A549 treated with CORT108297 at 1 μM for 4 hours (cell line): ENCODE data around the gene TCEA2. TPM values are rescaled to one million over a fixed set of nuclear protein-coding genes. Genes with fewer than 3 reads are reported as not detected.

Experiments used
- total RNA-seq: library from RNA; stranded (reverse); fragments of 200-300 nt; extraction: Qiagen RNA extraction; gene quantifications from 5 replicates; pipeline ENCODE4 v1.2.3, GENCODE V29; 2022

Gene TCEA2
- 30.5 to 48.7 TPM (median 46.9 TPM) in 5 replicates for total RNA-seq

DNA sequence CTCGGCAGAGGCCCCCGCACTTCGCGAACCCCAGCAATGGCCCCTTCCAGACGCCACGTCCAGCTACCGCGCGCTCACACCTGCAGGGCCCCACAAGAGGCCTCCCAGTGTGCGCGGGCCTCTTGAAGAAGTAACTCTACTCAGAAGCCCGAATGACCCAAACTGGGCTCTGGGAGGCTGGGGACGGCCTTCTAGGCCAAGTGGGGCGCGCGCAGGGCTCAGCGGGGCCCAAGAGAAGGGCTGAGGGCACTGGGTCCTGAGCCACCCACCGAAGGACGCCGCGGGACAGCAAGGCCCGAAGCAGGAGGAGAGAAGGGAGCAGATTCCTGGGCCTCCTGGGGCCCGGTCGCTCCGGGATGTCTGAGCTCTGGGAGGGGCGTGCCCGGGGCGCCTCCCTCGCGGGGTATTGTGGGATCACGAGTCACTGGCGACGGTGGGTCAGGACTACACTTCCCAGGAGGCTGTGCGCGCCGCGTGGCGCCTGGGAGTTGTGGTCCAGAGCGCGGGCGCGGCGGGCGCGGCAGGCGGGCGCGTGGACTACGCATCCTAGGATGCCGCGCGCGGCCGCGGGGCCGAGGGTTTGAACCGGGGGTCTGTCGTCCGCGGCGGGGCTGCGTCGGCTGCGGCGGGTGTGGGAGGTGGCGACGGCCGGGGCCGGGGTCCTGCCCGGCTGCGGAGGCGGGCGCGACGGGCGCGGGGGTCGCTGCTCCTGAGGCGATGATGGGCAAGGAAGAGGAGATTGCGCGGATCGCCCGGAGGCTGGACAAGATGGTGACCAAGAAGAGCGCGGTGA is at the start of gene TCEA2:
Gene TCEA2 (plus strand): TSS at position 603 of the 793 bp plus-strand sequence. CDS start 115 bp downstream, at position 718.

DNA sequence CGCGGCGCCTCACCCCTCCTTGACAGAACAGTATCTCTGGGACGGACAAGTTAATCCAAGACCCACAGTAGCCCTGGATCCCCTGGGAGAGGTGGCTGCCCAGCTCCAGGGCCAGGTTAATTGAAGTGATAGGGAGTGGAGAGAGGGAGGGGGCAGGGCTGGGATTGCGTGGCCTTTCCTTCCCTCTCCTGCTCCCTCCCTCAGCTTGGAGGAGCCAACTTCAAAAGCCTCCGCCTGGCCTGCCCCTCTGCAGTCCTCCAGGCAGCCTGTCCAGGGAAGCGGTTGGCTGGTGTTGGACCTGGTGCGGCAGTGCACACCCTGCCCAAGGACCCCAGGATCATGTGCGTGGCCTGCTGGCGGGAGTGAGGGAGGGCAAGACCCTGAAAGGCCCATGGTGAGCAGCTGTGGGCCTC is 27.1 kb upstream of the TCEA2 start, which contains the start of gene C20orf204:
Gene C20orf204 (plus strand): TSS at position 250 of the 413 bp plus-strand sequence. CDS start 142 bp downstream, at position 392.

DNA sequence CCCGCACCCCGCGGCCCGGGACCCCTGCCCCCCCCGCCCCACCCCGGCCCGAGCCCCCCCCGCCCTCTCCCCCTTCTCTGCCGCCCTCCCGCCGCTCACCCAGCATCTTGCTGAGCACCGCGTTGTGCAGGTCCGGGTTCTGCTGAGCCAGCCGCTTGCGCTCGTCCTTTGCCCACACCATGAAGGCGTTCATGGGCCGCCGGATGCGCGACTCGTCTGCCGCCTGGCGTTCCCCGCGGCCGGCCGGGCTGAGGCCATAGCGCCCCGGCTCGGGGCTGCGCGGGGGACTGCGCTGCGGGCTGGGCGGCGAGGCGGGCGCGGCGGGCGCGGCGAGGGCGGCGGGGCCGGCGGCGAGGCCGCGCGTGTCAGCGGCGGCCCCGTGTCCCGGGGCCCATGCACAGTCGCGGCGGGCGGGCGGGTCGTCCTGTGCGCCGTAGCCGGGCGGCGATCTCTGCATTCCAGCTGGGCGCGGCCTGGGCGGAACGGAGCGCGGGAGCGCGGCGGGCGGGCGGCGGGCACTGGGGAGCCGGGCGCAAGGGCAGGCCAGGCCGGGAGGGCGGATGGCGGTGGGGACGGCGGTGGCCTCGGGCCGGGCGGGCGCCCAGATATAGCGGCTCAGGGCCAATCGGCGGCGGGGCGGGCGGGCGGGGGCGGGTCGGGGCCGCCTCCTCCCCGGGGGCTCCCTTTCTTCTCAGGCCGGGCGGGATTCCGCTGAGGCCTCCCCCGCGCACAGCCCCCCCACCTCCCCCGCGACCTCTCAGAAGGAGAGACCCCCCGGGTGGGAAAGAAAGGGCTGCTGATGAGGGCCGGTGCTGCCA is 13.7 kb upstream of the TCEA2 start, which contains the start of gene SOX18:
Gene SOX18 (minus strand): TSS at position 580 of the 818 bp plus-strand sequence. CDS start 123 bp downstream, at position 457.

DNA sequence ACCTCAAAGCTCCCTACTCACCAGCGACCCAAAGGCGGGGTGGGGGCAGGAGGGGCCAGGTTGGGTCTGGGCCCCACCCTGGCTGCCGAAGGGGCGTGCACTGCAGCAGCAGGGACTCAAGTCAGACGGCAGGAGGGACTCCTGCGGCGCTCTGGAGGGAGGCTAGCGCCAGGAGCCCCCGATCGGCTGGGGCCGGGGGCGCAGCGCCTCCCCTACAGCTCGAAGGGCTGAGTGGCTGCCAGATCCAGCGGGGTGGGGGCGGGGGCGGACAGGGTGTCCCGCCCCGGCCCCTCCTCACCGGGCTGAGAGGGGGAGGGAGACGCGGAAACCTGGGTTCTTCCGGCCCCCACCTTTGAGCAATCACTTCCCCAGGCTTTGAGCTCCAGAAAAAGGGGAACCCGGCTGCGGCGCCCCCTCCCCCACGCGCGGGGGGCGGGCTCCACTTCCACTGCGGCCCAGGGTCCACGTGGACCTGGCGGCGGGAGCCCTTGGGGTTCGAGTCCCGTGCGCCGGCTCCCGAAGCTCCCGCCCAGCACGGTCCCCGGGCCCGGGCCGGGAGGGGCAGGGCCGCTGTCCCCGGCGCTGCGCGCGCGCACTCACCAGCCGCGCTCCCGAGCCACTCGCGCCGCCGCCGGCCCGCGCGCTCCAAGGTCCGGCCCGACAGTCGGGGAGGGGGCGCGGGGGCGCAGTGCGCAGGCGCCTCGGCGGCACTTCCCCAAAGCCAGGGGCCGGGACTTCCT is 16.4 kb downstream of the TCEA2 start, which contains the start of gene RGS19:
Gene RGS19 (minus strand): TSS at position 246 of the 740 bp plus-strand sequence. CDS start 2,632 bp downstream, outside the sequence.

DNA sequence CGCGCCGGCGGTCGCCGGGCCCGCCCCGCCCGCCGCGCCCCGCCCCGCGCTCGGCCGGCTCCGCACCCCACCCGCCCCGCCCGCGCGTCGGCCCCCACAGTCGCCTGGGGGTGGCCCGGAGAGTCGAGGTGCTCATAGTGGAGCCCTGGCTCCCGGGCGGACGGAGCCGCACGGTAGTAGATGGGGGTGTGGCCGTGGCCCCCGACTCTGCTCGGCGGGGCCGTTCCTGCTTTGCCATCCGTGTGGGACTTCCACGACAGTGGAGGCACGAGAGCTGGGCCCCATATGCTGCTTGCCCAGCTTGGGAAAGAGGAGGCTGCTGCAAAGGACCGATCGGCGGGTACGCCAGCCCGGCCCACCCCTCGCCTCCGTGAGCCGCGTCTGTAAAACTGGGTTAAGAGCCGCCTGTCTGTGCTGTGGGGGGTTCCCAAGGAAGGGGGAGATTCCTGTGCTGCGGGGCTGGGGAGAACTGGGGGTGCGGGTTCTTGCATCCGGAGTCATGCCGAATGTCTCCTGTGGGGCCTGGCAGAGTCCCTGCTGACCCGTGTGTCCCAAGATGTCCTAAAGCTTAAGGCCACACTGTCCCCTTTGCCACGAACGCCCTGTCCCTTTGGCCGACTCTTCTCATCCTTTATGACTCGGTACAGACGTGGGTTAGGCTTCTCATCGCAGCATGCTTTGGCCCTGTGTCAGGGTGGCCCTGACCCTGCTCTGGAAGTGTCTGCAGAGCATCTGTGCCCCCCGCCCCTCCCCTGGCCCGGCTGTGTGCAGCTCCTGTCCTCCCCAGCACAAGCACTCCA is 17.2 kb downstream of the TCEA2 start, which contains the start of gene OPRL1:
Gene OPRL1 (plus strand): TSS at position 70 of the 800 bp plus-strand sequence. CDS start 12,639 bp downstream, outside the sequence.

DNA sequence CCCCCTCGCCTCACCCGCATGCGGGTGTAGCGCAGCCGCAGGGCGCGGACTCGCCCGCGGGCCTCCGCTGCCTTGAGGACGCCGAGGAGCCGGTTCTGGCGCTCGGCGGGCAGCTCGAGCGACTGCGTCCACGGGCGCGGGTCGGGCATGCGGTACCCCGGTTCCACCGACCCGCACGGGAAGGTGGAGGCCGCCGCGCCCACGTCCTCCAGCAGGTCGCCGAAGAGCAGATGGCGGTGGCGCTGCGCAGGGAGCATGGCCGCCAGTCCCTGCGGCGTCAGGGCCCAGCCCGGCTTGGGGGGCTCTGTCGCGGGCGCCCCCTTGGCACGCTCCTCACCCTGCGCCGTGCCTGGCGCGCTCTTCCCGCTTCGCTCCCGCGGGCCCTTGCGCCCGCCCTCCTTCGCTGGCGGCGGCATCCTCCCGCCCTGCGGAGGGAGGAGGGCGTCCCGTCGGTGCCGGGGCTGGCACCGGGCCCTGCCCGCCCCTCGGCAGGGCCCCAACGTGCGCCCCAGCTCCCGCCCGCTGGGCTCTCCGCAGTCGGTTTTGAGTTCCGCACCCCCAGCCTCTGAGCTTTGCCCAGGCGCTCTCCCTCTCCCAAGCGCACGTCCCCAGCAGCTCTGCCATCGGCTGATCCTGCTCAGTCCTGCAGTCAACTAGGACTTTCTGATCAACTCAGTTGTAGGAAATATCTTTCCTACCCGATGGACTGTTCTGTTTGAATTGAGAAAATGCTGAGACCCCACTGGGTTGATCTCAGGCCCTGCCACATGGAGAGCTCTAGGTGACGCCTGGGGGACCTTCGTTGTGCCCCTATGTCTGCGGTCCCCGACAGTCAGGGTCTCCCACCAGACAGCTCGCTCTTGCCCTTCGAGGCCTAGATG is 21.0 kb downstream of the TCEA2 start, which contains the start of gene LKAAEAR1:
Gene LKAAEAR1 (minus strand): TSS at position 595 of the 881 bp plus-strand sequence. CDS start 179 bp downstream, at position 416.

DNA sequence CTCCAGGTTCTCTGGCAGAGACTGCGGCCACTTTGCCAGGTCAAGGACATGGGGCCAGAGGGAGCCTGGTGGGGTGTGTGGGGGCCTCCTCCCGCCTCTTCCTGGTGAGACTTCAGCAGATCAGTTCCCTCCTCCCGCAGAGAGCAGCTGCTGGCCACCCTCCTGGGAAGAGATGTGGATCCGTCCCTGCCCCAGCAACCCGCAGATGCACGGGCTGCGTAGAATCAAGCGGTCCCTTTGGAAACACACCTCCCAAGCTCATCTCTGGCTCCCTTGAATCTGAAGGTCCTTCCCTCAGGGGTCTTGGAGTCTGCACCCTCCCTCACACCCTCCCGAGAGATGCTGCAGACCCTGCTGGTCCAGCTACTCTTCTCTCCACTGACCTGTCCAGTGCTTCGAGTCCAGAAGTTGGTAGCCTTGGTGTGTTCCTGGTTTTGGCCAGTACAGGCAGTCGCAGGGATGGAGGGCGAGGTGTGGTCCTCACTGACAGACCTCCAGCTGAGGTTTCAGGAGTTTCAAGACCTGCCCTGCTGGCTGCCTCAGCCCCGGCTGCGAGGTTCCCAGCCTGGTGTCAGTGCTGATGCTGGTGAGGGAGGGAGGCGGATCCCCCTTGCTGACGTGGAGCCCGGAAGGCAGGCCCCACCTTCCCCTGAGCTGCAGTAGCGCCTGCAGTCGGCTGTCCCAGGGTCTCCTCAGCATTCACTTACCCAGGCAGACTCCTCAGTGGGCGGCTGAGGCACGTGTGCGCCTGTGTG is 44.2 kb downstream of the TCEA2 start, which contains the start of gene NPBWR2:
Gene NPBWR2 (minus strand): TSS at position 585 of the 755 bp plus-strand sequence. CDS start 734 bp downstream, outside the sequence.

Other genes starting within 250 kb of the TCEA2 start
- gene ZBTB46, start 231.9 kb upstream of the TCEA2 start, total RNA-seq = 0.66 to 0.99 TPM (median 0.84 TPM) in 5 replicates
- not detected in 5 replicates for gene ABHD16B, start 201.7 kb upstream of the TCEA2 start, total RNA-seq
- 125 to 137 TPM (median 132 TPM) in 5 replicates for gene TPD52L2, start 197.9 kb upstream of the TCEA2 start, total RNA-seq
- gene DNAJC5, start 168.1 kb upstream of the TCEA2 start, total RNA-seq = 24.0 to 32.2 TPM (median 30.1 TPM) in 5 replicates
- 22.7 to 40.0 TPM (median 33.2 TPM) in 5 replicates for gene UCKL1, start 106.8 kb upstream of the TCEA2 start, total RNA-seq
- 8.5 to 13.9 TPM (median 13.1 TPM) in 5 replicates for gene ZNF512B, start 93.3 kb upstream of the TCEA2 start, total RNA-seq
- 0.05 TPM in 1 of 5 replicates, not detected in the others for gene SAMD10, start 83.6 kb upstream of the TCEA2 start, total RNA-seq
- gene PRPF6, start 82.1 kb upstream of the TCEA2 start, total RNA-seq = 53.1 to 56.9 TPM (median 54.6 TPM) in 5 replicates
- 0.20 to 0.62 TPM (median 0.50 TPM) in 5 replicates for gene C20orf204, start 27.0 kb upstream of the TCEA2 start, total RNA-seq
- 1.1 to 2.4 TPM (median 2.0 TPM) in 5 replicates for gene SOX18, start 13.6 kb upstream of the TCEA2 start, total RNA-seq
- 16.6 to 28.5 TPM (median 25.9 TPM) in 5 replicates for gene RGS19, start 16.3 kb downstream of the TCEA2 start, total RNA-seq
- gene OPRL1, start 16.9 kb downstream of the TCEA2 start, total RNA-seq = 0.52 to 0.80 TPM (median 0.54 TPM) in 5 replicates
- 0.82 to 1.7 TPM (median 1.3 TPM) in 5 replicates for gene LKAAEAR1, start 21.2 kb downstream of the TCEA2 start, total RNA-seq
- not detected in 5 replicates for gene NPBWR2, start 44.4 kb downstream of the TCEA2 start, total RNA-seq
- 0.03 to 0.30 TPM (median 0.10 TPM) in 5 replicates for gene MYT1, start 101.3 kb downstream of the TCEA2 start, total RNA-seq
- 7.7 to 13.9 TPM (median 11.9 TPM) in 5 replicates for gene PCMTD2, start 192.6 kb downstream of the TCEA2 start, total RNA-seq